ENCODE data around the gene GK.

Gene GK

GRCh38 chrX:30762755-30763154 lies 109.5 kb downstream of the GK start:
- TF ChIP-seq SIN3A (IDR thresholded peaks at IDR 0.05; ENCODE audit: borderline replicate concordance, insufficient read depth, low read length) (no peak), TAF1 (IDR thresholded peaks at IDR 0.05; ENCODE audit: borderline replicate concordance, insufficient read depth, low read length) (no peak)

GRCh38 chrX:30777575-30777974 lies 124.4 kb downstream of the GK start:
- TF ChIP-seq REST (IDR thresholded peaks at IDR 0.05; ENCODE audit: insufficient read depth in 1 of 2, low read depth in 2 of 2, low read length in 2 of 2) (no peak), POLR2AphosphoS5 (IDR thresholded peaks at IDR 0.05; ENCODE audit: low read depth, low read length) (no peak)

- TF ChIP-seq POLR2AphosphoS5 (IDR thresholded peaks at IDR 0.05; ENCODE audit: low read depth, low read length) = no peak
- no peak for TF ChIP-seq SIN3A (IDR thresholded peaks at IDR 0.05; ENCODE audit: borderline replicate concordance, insufficient read depth, low read length)
- no peak for TF ChIP-seq FOXP2 (optimal IDR thresholded peaks at IDR 0.05; ENCODE audit: borderline replicate concordance, extremely low read depth, extremely low read length, insufficient read depth)
- TF ChIP-seq REST (IDR thresholded peaks at IDR 0.05; ENCODE audit: insufficient read depth in 1 of 2, low read depth in 2 of 2, low read length in 2 of 2) = no peak
- TF ChIP-seq TAF1 (IDR thresholded peaks at IDR 0.05; ENCODE audit: borderline replicate concordance, insufficient read depth, low read length) = no peak
These were observed 126.3 kb downstream of the GK start for GRCh38 chrX:30779453-30780030.

All from PFSK-1 (cell line).